NCI-H146 (cell line): ENCODE data around the gene DISC1.

Experiments
- DNase-seq: peaks from one replicate; lab custom pipeline; 2025; lab: John Stamatoyannopoulos, UW

Gene DISC1

DNA sequence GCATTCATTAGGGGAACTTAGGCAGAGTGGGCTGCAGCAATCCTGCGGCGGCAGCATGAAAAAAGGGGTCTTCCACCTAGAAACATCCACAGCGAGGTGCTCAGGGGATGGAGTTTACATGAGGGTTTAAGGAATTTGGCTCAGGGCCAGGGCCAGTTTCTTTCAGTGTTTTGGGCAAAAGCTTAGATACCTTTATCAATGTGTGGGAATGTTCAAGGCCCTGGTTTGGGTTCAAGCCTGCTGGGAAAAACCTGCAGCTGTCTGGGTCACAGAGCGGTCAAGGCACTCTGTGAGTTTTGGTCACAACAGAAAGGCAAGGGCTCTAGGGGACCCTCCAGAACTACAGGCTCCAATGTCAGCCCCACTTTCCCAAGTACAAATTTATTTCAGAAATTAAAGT lies 230.3 kb downstream of the DISC1 start:
- DNase-seq, result no peak

GRCh38 chr1:231857609-231858135 lies 231.1 kb downstream of the DISC1 start:
- DNase-seq, result no peak

- no peak for DNase-seq
These were observed 233.9 kb downstream of the DISC1 start for GRCh38 chr1:231860221-231861088.

- no peak for DNase-seq
These were observed 235.2 kb downstream of the DISC1 start for GRCh38 chr1:231861541-231862481.

GRCh38 chr1:231862611-231863010 lies 236.0 kb downstream of the DISC1 start:
- no peak for DNase-seq

- no peak for DNase-seq
These were observed 238.7 kb downstream of the DISC1 start for GRCh38 chr1:231865331-231865730.

- peak; percentile 54 for DNase-seq
These were observed 240.1 kb downstream of the DISC1 start for GRCh38 chr1:231866392-231867331.

DNA sequence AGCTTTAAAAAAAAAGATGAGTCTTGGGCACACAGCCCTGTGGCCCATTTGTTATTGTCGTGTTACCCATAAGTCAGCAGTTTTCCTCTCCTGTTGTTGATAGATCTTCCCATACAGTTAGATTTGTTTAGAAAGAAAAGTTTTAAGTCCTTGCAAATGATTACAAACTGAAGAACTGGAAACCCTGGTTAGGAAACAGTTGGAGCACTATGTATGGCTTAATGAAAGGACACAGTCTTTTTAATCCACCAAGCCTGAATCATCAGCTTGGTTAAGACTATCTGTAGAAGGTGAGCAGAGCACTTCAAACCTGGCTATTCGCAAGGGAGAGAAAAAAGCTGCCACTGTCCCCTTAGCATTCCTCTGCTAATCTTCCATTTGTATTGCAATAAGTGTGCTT lies 241.0 kb downstream of the DISC1 start:
- DNase-seq, result no peak

GRCh38 chr1:231869364-231869763 lies 242.8 kb downstream of the DISC1 start:
- no peak for DNase-seq

GRCh38 chr1:231871471-231871870 lies 244.9 kb downstream of the DISC1 start:
- no peak for DNase-seq

- no peak for DNase-seq
These were observed 245.3 kb downstream of the DISC1 start for GRCh38 chr1:231871878-231872277.

DNA sequence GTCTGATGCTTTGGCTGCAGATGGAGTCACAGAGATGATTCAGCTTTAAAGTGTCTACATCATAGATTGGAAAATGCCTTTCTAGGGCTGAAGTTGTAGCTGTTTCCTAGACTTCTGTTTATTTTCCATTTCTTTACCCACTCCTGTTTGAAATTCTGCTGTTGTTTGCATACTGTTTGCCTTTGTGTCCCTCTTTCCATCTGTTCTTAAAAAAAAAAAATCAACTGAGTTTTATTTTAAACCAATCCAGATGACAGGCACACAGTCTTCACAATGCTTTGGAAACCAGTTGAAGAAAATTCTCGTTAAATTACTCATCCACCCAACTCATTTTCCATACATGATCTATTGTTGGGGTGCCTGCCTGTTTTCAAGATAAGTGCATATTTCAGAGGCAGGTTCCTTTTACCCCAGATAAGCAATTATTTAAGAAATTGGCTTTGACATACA lies 245.9 kb downstream of the DISC1 start:
- no peak for DNase-seq

- DNase-seq, result no peak
These were observed 252.1 kb downstream of the DISC1 start for GRCh38 chr1:231878737-231879136.

DNA sequence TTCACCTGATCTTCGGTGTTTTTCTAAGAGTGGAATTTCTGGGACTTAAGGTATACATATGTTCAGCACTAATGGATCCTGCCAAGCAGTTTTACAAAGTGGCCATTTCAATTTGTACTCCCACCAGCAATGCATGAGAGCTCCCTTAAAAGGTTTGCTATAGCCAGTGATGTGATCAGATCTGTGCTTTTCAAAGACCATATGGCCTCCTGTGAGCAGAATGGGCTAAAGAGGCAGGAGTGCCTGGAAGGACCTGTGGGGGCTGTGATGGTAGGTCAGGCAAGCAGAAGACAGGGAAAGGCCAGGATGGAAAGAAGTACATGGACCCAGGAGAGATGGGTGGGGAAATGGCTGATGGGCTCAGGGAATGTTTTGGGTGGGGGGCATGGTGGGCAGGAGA lies 252.7 kb downstream of the DISC1 start:
- DNase-seq, result no peak

GRCh38 chr1:231882333-231882732 lies 255.7 kb downstream of the DISC1 start:
- no peak for DNase-seq

DNA sequence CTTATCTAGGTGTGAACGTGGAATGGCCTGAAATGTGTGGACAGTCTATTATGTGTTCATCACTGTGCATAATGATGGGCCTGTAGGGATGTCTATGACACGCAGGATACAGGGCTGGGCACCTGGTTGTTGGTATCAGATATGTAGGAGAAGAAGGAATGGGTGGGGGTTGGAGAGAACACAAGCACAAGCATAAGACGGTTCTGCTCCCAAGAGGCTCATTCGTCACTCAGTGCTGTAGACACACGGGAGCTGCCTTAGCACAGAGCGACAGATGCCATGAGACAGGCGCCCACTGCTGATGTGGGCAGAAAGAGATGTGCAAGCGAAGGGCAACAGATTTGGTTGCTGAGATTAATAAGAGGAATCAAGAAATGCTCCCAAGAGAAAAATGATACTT lies 256.2 kb downstream of the DISC1 start:
- DNase-seq, result no peak

- DNase-seq, result peak; percentile 80
These were observed 256.8 kb downstream of the DISC1 start for GRCh38 chr1:231883382-231883781.

DNA sequence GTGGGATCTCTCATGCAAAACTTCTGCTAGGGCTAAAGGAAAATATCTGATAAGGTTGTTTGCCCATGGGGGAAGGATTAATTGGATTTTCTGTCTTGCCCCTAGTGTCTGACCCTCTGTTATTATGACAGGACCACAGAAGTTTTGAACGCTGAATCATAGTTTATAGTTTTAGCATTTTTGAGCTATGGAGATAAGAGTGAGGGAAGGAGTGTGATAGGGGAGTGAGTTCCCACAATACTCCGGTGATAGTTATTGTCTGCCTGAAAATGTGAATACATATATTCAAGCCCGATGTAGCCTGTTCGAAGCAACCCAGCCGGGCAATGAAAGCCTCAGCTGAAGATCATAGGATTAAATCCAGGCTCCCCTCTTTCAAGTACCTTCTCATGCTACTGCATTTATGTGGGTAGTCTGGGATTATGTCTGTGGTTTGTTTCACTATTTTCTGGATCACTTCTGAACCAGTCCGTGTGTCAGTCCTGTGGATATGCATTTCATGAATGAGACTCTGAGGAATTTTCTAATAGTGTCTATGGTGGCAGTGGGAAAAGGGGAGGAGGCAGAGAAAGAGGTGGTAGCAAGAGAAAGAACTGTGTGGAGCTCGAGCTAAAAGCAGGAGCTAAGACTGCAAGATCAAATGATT lies 258.7 kb downstream of the DISC1 start:
- no peak for DNase-seq

DNA sequence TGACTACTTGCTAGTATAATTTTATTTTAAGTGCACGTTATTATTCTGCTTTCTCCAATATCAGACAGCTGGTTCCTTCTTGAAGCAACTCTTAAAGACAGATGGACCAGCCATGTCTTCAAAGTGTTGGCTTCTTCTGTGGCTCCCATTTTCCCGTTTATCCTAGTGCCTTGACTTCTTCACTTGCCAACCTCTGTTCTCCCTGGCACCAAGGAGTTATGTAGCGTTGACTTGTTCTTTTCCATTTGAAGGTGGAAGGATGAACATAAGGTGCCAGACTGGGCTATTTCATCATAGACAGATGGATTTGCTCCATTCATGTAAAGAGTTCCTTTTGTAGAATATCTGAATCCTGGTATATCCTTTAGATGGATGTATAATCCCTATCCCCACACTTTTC lies 260.6 kb downstream of the DISC1 start:
- no peak for DNase-seq

- no peak for DNase-seq
These were observed 261.3 kb downstream of the DISC1 start for GRCh38 chr1:231887866-231888265.

- DNase-seq, result no peak
These were observed 264.2 kb downstream of the DISC1 start for GRCh38 chr1:231890791-231891190.
